SK-N-SH (cell line): ENCODE results near the gene COL1A2. TPM values are rescaled to one million over a fixed set of nuclear protein-coding genes. Genes with fewer than 3 reads are reported as not detected.
A peak's percentile ranks its signal among the peaks of the same experiment; 100 is the strongest.

Source experiments
- CTCF ChIA-PET: fragments of 300-600, 350-600 bp; formaldehyde crosslinking; extraction: SDS; loops from one replicate; lab custom pipeline; 2021; lab: Yijun Ruan, JAX
- POLR2A ChIA-PET: fragments of 350-600 bp; sonication (Branson Sonifier 250); formaldehyde crosslinking; extraction: SDS; loops from one replicate; lab custom pipeline; 2020; ENCODE audit warnings: antibody characterized with exemption, inconsistent platforms; lab: Yijun Ruan, JAX
- DNase-seq: peaks from one replicate; pipeline ENCODE4 v3.0.0; 2012
- H2AFZ ChIP-seq: fragments of 200-600 bp; sonication (generic); 2 replicates; pipeline ENCODE4 v1.8.1; 2016; ENCODE audit warnings: antibody characterized with exemption, mild to moderate bottlenecking, low read depth
- H3F3A ChIP-seq: fragments of 200-600 bp; sonication (generic); replicated peaks from 2 replicates; pipeline ENCODE3; 2016; ENCODE audit warnings: antibody characterized with exemption, mild to moderate bottlenecking; ENCODE audit not compliant: insufficient read depth
- H3K27ac ChIP-seq, 2 experiments: fragments of 200-500 bp in 1 of 2; fragments of 200-600 bp in 1 of 2; sonication (Bioruptor generic) in 1 of 2; sonication (generic), shearing (Covaris generic) in 1 of 2; 2 replicates each; pipeline versions ENCODE4 v1.5.1 to v1.6.1; 2014 to 2016; ENCODE audit warnings: low read depth in 2 of 2, inconsistent platforms in 1 of 2, low read length in 1 of 2, mild to moderate bottlenecking in 1 of 2, mixed read lengths in 1 of 2
- H3K27me3 ChIP-seq: fragments of 200-600 bp; sonication (generic), shearing (Covaris generic); 2 replicates; pipeline ENCODE4 v1.6.1; 2016; ENCODE audit warnings: mixed run types; ENCODE audit not compliant: insufficient read depth
- H3K36me3 ChIP-seq, 2 experiments: fragments of 200-500 bp in 1 of 2; fragments of 200-600 bp in 1 of 2; sonication (Bioruptor generic) in 1 of 2; sonication (generic) in 1 of 2; replicated peaks in 1 of 2; 2 replicates each; pipeline versions ENCODE3 to v1.5.1; 2014 to 2016; ENCODE audit warnings: low read length in 1 of 2, mild to moderate bottlenecking in 1 of 2; ENCODE audit not compliant: insufficient read depth in 2 of 2, control insufficient read depth in 1 of 2
- H3K4me1 ChIP-seq, 2 experiments: fragments of 200-500 bp in 1 of 2; fragments of 200-600 bp in 1 of 2; sonication (Bioruptor generic) in 1 of 2; sonication (generic), shearing (Covaris generic) in 1 of 2; 2 replicates each; pipeline versions ENCODE4 v1.5.1 to v1.6.1; 2014 to 2016; ENCODE audit warnings: low read depth in 1 of 2, low read length in 1 of 2, mixed run types in 1 of 2; ENCODE audit not compliant: insufficient read depth in 2 of 2, control insufficient read depth in 1 of 2
- H3K4me2 ChIP-seq: fragments of 200-600 bp; sonication (generic), shearing (Covaris generic); 2 replicates; pipeline ENCODE4 v1.6.1; 2017; ENCODE audit warnings: mixed run types
- H3K4me3 ChIP-seq, 2 experiments: fragments of 200-500 bp in 1 of 2; fragments of 200-600 bp in 1 of 2; sonication (Bioruptor generic) in 1 of 2; sonication (generic), shearing (Covaris generic) in 1 of 2; 2 replicates each; pipeline versions ENCODE4 v1.5.1 to v1.8.1; 2014 to 2016; ENCODE audit warnings: low read depth in 2 of 2, inconsistent platforms in 1 of 2, low read length in 1 of 2, mild to moderate bottlenecking in 1 of 2, mixed read lengths in 1 of 2, moderate library complexity in 1 of 2
- H3K79me2 ChIP-seq: fragments of 200-600 bp; sonication (generic); 2 replicates; pipeline ENCODE4 v1.8.1; 2017; ENCODE audit warnings: mild to moderate bottlenecking; ENCODE audit not compliant: insufficient read depth
- H3K9ac ChIP-seq: fragments of 200-600 bp; sonication (generic); 2 replicates; pipeline ENCODE4 v1.6.1; 2017; ENCODE audit warnings: mixed run types
- H3K9me2 ChIP-seq: fragments of 200-600 bp; sonication (generic); 2 replicates; pipeline ENCODE4 v1.6.1; 2017; ENCODE audit warnings: mixed run types
- H3K9me3 ChIP-seq: fragments of 200-600 bp; sonication (generic); 2 replicates; pipeline ENCODE4 v1.6.1; 2017; ENCODE audit warnings: mixed run types, mild to moderate bottlenecking, moderate library complexity
- H4K20me1 ChIP-seq: fragments of 200-600 bp; sonication (generic); 2 replicates; pipeline ENCODE4 v1.6.1; 2017; ENCODE audit warnings: mild to moderate bottlenecking, mixed run types; ENCODE audit not compliant: insufficient read depth
- ELF1 ChIP-seq: IDR thresholded peaks from 2 replicates; pipeline ENCODE4 v1.4.0; 2012
- EZH2phosphoT487 ChIP-seq: fragments of 200-600 bp; sonication (generic); IDR thresholded peaks from 2 replicates; pipeline ENCODE4 v1.6.1; 2017; ENCODE audit warnings: low read depth, mixed run types, mild to moderate bottlenecking, antibody characterized with exemption, moderate library complexity, borderline replicate concordance
- FOSL2 ChIP-seq: IDR thresholded peaks from 2 replicates; pipeline ENCODE4 v1.4.0; 2012; ENCODE audit warnings: low read depth, mild to moderate bottlenecking, moderate library complexity, borderline replicate concordance
- POLR2AphosphoS5 ChIP-seq: IDR thresholded peaks from 2 replicates; pipeline ENCODE4 v1.6.1; 2012; ENCODE audit warnings: low read depth, low read length
- RXRA ChIP-seq: IDR thresholded peaks from 2 replicates; pipeline ENCODE4 v1.4.0; 2012; ENCODE audit warnings: low read depth, mild to moderate bottlenecking, borderline replicate concordance
- SMC3 ChIP-seq: IDR thresholded peaks from 2 replicates; pipeline ENCODE4 v1.6.1; 2012; ENCODE audit warnings: low read depth, low read length, improper control_type of control experiment
- TAF1 ChIP-seq: IDR thresholded peaks from 2 replicates; pipeline ENCODE4 v1.6.1; 2012; ENCODE audit warnings: low read depth, mild to moderate bottlenecking, low read length, moderate library complexity, borderline replicate concordance
- TCF12 ChIP-seq: IDR thresholded peaks from 2 replicates; pipeline ENCODE4 v1.4.0; 2012
- TEAD4 ChIP-seq: IDR thresholded peaks from 2 replicates; pipeline ENCODE4 v1.4.0; 2012; ENCODE audit warnings: mild to moderate bottlenecking, borderline replicate concordance; ENCODE audit not compliant: insufficient read depth
- YY1 ChIP-seq: IDR thresholded peaks from 2 replicates; pipeline ENCODE4 v1.4.0; 2012; ENCODE audit warnings: low read depth, mild to moderate bottlenecking
- WGBS: methylation state at CpG from one replicate; pipeline ENCODE4 v1.1.6; 2017; ENCODE audit warnings: low lambda C conversion rate; 5-methylcytosine and 5-hydroxymethylcytosine counted together
- polyA plus RNA-seq, 3 experiments: library from polyadenylated mRNA; depleted of rRNA; stranded (reverse); fragments of >200 nt; gene quantifications; 2 replicates each; pipeline ENCODE4 v1.2.3, GENCODE V29; 2012
- TF ChIP-seq, protein P1 (sequence below): IDR thresholded peaks from 2 replicates; pipeline ENCODE4 v1.6.1; 2012; ENCODE audit warnings: mild to moderate bottlenecking, low read depth, low read length, moderate library complexity
- TF ChIP-seq, protein P2 (sequence below): fragments of 150-350 bp; IDR thresholded peaks from 2 replicates; pipeline ENCODE4 v1.6.1; 2016; ENCODE audit warnings: mild to moderate bottlenecking, low read depth, low read length
- TF ChIP-seq, protein P3 (sequence below): IDR thresholded peaks from 2 replicates; pipeline ENCODE4 v1.4.0; 2012; ENCODE audit warnings: low read depth
- TF ChIP-seq, protein P4 (sequence below): IDR thresholded peaks from 2 replicates; pipeline ENCODE4 v1.4.0; 2012; ENCODE audit warnings: low read depth, borderline replicate concordance
- TF ChIP-seq, protein P5 (sequence below): fragments of 200-600 bp; sonication (generic); IDR thresholded peaks from 2 replicates; pipeline ENCODE4 v1.6.1; 2017; ENCODE audit warnings: antibody characterized with exemption, mild to moderate bottlenecking, moderate library complexity

Gene COL1A2
- polyA plus RNA-seq, 1 of the 3 experiments (the other 2 are of a cell fraction), result 11.4 TPM

DNA sequence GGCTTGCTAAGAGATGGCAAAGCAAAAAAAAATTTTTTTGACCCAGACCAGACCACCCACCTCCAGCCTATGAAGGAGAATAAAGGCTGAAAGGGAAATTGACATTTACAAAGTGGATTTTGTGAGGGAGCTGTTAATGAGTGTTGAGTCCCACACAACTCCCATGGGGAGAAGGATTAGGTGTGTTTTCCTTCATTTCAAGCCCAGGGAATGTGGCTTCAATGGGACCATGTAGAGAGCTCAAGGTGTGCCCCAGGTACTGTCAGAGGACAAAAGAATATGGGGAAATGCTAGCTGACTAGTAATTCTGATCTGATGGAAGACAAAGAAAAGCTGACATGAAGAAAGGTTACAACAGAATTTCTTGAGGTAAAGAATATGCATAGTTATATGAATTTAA lies 48.8 kb upstream of the COL1A2 start (continued):
- TF ChIP-seq, protein P1, sequence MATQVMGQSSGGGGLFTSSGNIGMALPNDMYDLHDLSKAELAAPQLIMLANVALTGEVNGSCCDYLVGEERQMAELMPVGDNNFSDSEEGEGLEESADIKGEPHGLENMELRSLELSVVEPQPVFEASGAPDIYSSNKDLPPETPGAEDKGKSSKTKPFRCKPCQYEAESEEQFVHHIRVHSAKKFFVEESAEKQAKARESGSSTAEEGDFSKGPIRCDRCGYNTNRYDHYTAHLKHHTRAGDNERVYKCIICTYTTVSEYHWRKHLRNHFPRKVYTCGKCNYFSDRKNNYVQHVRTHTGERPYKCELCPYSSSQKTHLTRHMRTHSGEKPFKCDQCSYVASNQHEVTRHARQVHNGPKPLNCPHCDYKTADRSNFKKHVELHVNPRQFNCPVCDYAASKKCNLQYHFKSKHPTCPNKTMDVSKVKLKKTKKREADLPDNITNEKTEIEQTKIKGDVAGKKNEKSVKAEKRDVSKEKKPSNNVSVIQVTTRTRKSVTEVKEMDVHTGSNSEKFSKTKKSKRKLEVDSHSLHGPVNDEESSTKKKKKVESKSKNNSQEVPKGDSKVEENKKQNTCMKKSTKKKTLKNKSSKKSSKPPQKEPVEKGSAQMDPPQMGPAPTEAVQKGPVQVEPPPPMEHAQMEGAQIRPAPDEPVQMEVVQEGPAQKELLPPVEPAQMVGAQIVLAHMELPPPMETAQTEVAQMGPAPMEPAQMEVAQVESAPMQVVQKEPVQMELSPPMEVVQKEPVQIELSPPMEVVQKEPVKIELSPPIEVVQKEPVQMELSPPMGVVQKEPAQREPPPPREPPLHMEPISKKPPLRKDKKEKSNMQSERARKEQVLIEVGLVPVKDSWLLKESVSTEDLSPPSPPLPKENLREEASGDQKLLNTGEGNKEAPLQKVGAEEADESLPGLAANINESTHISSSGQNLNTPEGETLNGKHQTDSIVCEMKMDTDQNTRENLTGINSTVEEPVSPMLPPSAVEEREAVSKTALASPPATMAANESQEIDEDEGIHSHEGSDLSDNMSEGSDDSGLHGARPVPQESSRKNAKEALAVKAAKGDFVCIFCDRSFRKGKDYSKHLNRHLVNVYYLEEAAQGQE, result no peak
- no peak for TF ChIP-seq EZH2phosphoT487
- no peak for TF ChIP-seq SMC3
- TF ChIP-seq, protein P2, sequence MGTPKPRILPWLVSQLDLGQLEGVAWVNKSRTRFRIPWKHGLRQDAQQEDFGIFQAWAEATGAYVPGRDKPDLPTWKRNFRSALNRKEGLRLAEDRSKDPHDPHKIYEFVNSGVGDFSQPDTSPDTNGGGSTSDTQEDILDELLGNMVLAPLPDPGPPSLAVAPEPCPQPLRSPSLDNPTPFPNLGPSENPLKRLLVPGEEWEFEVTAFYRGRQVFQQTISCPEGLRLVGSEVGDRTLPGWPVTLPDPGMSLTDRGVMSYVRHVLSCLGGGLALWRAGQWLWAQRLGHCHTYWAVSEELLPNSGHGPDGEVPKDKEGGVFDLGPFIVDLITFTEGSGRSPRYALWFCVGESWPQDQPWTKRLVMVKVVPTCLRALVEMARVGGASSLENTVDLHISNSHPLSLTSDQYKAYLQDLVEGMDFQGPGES, result no peak
- TF ChIP-seq, protein P3, sequence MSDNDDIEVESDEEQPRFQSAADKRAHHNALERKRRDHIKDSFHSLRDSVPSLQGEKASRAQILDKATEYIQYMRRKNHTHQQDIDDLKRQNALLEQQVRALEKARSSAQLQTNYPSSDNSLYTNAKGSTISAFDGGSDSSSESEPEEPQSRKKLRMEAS, result no peak
- TF ChIP-seq TCF12, result no peak
- TF ChIP-seq TAF1, result no peak
- no peak for TF ChIP-seq RXRA
- TF ChIP-seq, protein P4, sequence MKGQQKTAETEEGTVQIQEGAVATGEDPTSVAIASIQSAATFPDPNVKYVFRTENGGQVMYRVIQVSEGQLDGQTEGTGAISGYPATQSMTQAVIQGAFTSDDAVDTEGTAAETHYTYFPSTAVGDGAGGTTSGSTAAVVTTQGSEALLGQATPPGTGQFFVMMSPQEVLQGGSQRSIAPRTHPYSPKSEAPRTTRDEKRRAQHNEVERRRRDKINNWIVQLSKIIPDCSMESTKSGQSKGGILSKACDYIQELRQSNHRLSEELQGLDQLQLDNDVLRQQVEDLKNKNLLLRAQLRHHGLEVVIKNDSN, result no peak

DNA sequence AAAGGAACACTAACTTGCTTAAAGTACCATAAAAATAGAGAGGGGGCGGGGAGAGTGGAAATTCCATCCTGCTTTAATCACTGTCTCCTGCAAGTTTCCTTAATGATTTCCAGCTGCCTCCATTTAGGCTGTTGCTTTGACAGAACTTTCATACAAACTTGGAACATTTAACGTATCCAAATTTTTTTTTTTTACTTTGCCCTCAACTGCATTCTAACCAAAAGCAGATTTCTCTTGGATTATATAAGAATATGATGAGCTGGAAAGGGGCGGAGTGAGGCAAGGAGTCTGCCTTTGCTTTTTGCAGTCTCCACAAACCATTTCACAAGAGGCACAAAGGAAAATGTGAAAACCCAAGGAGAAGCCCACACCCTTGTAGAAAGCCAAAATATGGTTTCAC lies 46.6 kb upstream of the COL1A2 start:
- Histone ChIP-seq H2AFZ (peak overlapping the region; percentile 71), H3K9me2 (no peaks in the 10 kb centered on the region), H3F3A (peaks cover 46% of the 10 kb centered on the region), H3K27ac (peak overlapping the region; percentile 98), H3K9ac (peak overlapping the region; percentile 72), H3K79me2 (no peaks in the 10 kb centered on the region), H4K20me1 (no peaks in the 10 kb centered on the region), H3K4me3 (peak overlapping the region in 1 of 2 experiments; percentile 11; a peak in 1 of 4 replicates), H3K36me3 (no peaks in the 10 kb centered on the region), H3K4me1 (peaks cover 23 to 45% of the 10 kb centered on the region in 2 experiments), H3K9me3 (no peaks in the 10 kb centered on the region), H3K27me3 (no peaks in the 10 kb centered on the region), H3K4me2 (peak overlapping the region; percentile 53)
- POLR2A ChIA-PET, result no interaction called here
- CTCF ChIA-PET, result interaction anchor here (0.6 to 1.8 kb wide), 4 partner anchors 52 to 1689 kb away, joined by 3 to 6 read pairs (median 4); no protein-coding TSS in a partner anchor
- 12% methylated on average over 3 of the region's 3 CpGs for WGBS
- DNase-seq, result peak; percentile 34
- TF ChIP-seq TAF1, result peak; percentile 78
- TF ChIP-seq, protein P5, sequence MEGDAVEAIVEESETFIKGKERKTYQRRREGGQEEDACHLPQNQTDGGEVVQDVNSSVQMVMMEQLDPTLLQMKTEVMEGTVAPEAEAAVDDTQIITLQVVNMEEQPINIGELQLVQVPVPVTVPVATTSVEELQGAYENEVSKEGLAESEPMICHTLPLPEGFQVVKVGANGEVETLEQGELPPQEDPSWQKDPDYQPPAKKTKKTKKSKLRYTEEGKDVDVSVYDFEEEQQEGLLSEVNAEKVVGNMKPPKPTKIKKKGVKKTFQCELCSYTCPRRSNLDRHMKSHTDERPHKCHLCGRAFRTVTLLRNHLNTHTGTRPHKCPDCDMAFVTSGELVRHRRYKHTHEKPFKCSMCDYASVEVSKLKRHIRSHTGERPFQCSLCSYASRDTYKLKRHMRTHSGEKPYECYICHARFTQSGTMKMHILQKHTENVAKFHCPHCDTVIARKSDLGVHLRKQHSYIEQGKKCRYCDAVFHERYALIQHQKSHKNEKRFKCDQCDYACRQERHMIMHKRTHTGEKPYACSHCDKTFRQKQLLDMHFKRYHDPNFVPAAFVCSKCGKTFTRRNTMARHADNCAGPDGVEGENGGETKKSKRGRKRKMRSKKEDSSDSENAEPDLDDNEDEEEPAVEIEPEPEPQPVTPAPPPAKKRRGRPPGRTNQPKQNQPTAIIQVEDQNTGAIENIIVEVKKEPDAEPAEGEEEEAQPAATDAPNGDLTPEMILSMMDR, result no peak
- TF ChIP-seq, protein P1, result no peak
- TF ChIP-seq YY1, result no peak
- TF ChIP-seq ELF1, result peak; percentile 13; the same call in 1 of the 2 replicates
- peak; percentile 98 for TF ChIP-seq TEAD4
- peak; percentile 80 for TF ChIP-seq FOSL2
- TF ChIP-seq TCF12, result peak; percentile 100
- TF ChIP-seq, protein P2, result no peak
- peak; percentile 91 for TF ChIP-seq POLR2AphosphoS5
- no peak for TF ChIP-seq EZH2phosphoT487
